GM12864 (cell line): ENCODE data around the gene PAM.

Experiments
- DNase-seq: peaks from one replicate; pipeline ENCODE4 v3.0.0-alpha.2; 2011; ENCODE audit warnings: low read depth
- H3K4me3 ChIP-seq: 2 replicates; pipeline ENCODE4 v1.5.1; 2011; ENCODE audit warnings: mild to moderate bottlenecking, low read depth, low read length, control low read depth
- TF ChIP-seq, protein P1 (sequence below): IDR thresholded peaks from 2 replicates; pipeline ENCODE4 v1.5.1; 2011; ENCODE audit warnings: low read depth, mild to moderate bottlenecking, moderate library complexity, low read length, control low read depth, inconsistent platforms; ENCODE audit errors: missing control alignments

PAM gene

DNA sequence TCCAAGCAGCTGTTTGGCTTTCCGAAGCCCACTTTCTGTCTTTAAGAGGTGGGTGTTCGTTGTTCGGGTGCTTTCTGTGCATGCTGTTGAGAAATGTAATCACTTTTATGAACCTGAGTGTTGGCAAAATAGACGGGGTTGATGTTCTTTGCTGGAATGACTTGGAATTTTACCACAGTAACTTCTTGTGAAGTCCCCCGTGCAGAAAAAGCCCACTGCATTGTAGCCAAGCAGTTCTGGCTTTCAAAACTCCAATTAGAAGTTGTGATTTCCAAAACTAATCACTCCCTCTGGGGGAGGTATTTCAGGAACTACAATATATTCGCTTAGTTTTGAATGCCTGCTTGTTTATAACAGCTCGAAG lies 111.1 kb downstream of the PAM start:
- no peak for DNase-seq
- H3K4me3 ChIP-seq: peak overlapping the region; percentile 55
- TF ChIP-seq, protein P1, sequence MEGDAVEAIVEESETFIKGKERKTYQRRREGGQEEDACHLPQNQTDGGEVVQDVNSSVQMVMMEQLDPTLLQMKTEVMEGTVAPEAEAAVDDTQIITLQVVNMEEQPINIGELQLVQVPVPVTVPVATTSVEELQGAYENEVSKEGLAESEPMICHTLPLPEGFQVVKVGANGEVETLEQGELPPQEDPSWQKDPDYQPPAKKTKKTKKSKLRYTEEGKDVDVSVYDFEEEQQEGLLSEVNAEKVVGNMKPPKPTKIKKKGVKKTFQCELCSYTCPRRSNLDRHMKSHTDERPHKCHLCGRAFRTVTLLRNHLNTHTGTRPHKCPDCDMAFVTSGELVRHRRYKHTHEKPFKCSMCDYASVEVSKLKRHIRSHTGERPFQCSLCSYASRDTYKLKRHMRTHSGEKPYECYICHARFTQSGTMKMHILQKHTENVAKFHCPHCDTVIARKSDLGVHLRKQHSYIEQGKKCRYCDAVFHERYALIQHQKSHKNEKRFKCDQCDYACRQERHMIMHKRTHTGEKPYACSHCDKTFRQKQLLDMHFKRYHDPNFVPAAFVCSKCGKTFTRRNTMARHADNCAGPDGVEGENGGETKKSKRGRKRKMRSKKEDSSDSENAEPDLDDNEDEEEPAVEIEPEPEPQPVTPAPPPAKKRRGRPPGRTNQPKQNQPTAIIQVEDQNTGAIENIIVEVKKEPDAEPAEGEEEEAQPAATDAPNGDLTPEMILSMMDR: no peak

DNA sequence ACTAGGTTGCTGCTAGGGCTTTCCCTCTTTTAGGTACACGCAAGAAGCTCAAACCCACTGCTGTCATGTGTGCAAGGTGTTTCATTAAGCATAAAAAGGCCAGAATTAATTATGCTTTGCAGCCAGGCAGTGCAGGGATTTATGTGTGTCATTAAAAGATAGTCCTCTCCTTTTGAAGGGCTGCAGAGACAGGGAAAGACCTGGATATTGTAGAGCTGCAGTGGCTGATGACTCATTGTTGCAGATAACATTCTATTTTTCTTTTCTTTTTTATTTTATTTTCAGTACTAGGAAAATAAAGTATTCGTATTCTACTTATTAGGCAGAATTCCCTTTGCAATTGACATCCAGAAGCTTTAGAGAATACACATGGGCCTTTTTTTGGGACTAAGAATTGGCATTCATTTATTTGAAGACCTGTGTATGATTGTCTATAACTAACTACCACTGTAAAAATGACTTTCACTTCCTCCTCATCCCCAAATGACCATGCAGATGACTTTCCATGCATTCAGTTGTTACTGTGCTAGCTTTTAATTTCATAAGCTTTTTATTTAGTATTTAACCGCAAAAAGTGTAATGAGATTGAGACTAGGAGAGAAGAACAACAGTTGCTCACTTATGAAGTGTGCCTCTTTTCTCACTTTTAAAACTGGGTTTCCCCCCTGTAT lies 113.0 kb downstream of the PAM start:
- no peak for DNase-seq
- H3K4me3 ChIP-seq: no peak overlapping the region
- TF ChIP-seq, protein P1: no peak

DNA sequence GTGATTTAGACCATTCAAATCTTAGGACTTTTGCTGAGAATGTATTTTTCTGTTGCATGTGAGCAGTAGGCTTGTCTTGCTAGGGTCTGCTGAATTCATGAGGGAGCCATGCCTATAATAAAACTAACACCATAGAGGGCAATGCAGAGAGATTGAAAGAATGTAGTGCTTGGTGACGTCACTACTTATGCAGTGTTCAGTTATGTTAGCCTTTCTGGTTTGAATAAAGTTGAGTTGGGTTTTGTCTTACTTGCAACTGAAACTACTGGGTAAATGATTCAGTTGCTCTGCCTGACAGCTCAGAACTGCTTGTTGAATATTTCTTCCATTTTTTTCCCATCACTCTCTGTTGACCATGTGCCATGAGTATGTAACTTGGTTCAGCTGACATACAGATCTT lies 114.1 kb downstream of the PAM start:
- DNase-seq: no peak
- TF ChIP-seq, protein P1: no peak

DNA sequence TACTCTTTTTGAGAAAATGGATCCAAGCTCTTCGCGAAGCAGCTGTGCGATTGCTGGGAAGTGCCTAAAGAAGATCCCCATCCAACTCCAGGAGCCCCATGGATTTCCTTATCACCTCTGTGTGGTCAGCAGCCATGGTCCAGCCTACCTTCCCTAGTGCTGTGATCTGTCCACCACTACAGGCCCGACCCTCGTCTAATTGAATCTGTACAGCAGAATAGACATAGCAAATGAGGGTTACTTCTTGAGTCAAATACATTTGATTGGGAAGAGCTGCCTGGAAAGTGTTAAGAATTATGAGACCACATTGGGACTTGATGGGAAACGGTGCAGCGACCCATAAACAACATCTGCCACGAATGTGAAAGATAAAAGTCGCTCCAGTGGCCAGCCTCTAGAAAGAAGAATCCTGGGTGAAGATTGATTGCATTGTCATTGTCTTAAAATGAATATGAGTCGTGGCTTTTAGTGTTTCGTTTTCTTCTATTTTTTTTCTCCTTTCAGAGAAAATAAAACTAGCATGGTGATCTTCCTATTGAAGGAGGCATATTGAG lies 118.4 kb downstream of the PAM start:
- DNase-seq: no peak
- no peak overlapping the region for H3K4me3 ChIP-seq
- TF ChIP-seq, protein P1: no peak

More for the DNA sequence above, 114.1 kb downstream of the PAM start:
- H3K4me3 ChIP-seq: no peak overlapping the region

DNA sequence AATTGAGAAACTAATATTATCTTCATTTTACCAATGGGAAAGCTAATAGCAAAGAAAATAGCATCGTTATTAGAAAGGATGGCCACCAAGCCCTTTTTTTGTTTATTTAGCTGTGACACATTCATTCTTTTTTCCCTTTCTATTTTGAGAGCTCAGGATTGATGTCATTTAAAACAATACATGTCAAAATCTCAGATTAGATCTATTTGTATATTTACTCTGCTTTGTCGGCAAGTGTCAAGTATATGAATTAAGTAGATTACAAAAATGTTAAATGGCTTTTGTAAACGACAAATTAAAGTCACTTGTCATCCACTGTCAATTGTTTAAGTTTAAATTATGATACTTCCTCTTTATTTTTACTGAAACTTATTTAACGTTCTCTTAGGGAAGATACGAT lies 118.9 kb downstream of the PAM start:
- TF ChIP-seq, protein P1: no peak
- no peak for DNase-seq
- H3K4me3 ChIP-seq: no peak overlapping the region

DNA sequence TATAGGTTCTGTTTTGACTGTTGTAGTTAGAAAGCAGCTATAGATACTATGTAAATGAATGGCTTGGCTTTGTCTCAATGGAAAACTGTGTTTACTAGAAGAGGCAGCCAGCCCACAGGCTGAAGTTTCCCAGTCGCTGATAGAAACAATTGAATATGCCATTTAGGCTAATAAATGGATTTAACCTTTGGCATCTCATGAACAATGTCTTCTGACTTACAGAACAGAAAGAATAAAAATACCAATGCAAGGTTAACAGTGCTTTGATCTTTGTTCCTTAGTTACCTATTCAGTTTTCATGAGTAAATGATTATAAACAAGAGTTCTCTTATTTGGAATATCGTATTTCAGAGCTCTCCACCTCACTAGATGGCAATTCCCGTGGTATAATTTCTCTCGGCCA lies 120.6 kb downstream of the PAM start:
- TF ChIP-seq, protein P1: no peak
- H3K4me3 ChIP-seq: no peak overlapping the region
- no peak for DNase-seq

DNA sequence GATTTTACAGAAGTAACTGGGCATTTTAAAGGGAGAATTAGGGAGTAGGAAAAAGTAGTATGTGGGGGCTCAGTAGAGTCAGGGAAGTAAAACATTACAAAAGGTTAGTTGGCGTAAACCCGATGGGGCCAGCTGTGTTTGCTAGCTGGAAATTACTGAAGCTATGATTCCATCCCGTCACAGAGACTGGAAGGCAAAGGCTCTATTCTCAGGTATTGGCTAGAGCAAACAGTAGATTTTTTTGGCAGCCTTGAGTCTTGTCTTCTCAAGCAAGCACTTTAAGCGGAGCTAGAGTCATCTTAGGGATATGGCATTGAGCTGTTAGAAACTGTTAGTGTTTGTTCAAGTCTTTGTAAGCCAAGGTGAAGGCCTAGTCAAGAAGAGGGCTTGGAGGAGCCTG lies 121.5 kb downstream of the PAM start:
- TF ChIP-seq, protein P1: no peak

More for the DNA sequence above, 121.5 kb downstream of the PAM start:
- no peak for DNase-seq
- H3K4me3 ChIP-seq: no peak overlapping the region
